GM21529 (cell line): ENCODE data around the gene SLC16A9.
A peak's percentile ranks its signal among the peaks of the same experiment; 100 is the strongest.

Experiments
- ATAC-seq: cut with Tn5 transposase; IDR thresholded peaks from one replicate; pipeline ENCODE4 v1.9.1; 2021; ENCODE audit not compliant: unreplicated experiment

SLC16A9 gene

GRCh38 chr10:59719374-59719773 is 9.7 kb upstream of the SLC16A9 start:
- no peak for ATAC-seq

GRCh38 chr10:59718257-59718656 is 8.6 kb upstream of the SLC16A9 start:
- ATAC-seq, result no peak

- no peak for ATAC-seq
Observed at GRCh38 chr10:59713196-59713821, 3.7 kb upstream of the SLC16A9 start.

- no peak for ATAC-seq
Observed at GRCh38 chr10:59711871-59712494, 2.3 kb upstream of the SLC16A9 start.

- peak; percentile 33 for ATAC-seq
Observed at GRCh38 chr10:59708816-59709394, 745 bp downstream of the SLC16A9 start.

GRCh38 chr10:59706851-59707797 is 2.5 kb downstream of the SLC16A9 start:
- no peak for ATAC-seq

GRCh38 chr10:59705931-59706330 is 3.7 kb downstream of the SLC16A9 start:
- no peak for ATAC-seq

- no peak for ATAC-seq
Observed at GRCh38 chr10:59704630-59705029, 5.0 kb downstream of the SLC16A9 start.

GRCh38 chr10:59702347-59702746 is 7.3 kb downstream of the SLC16A9 start:
- no peak for ATAC-seq

GRCh38 chr10:59700709-59701108 is 8.9 kb downstream of the SLC16A9 start:
- ATAC-seq, result no peak

- no peak for ATAC-seq
Observed at GRCh38 chr10:59698326-59698725, 11.3 kb downstream of the SLC16A9 start.

- ATAC-seq, result no peak
Observed at GRCh38 chr10:59695637-59696036, 14.0 kb downstream of the SLC16A9 start.

GRCh38 chr10:59694936-59695335 is 14.7 kb downstream of the SLC16A9 start:
- no peak for ATAC-seq

GRCh38 chr10:59692113-59692512 is 17.5 kb downstream of the SLC16A9 start:
- ATAC-seq, result no peak

- no peak for ATAC-seq
Observed at GRCh38 chr10:59688921-59689351, 20.7 kb downstream of the SLC16A9 start.

GRCh38 chr10:59687657-59688056 is 22.0 kb downstream of the SLC16A9 start:
- no peak for ATAC-seq

GRCh38 chr10:59684006-59684405 is 25.6 kb downstream of the SLC16A9 start:
- no peak for ATAC-seq

GRCh38 chr10:59682986-59683937 is 26.4 kb downstream of the SLC16A9 start:
- no peak for ATAC-seq

- ATAC-seq, result no peak
Observed at GRCh38 chr10:59680199-59680598, 29.5 kb downstream of the SLC16A9 start.

GRCh38 chr10:59678884-59679301 is 30.8 kb downstream of the SLC16A9 start:
- peak; percentile 85 for ATAC-seq
